Ovary (tissue), 9 donors: ENCODE measurements around the gene PPP2R2C. TPM values are rescaled to one million over a fixed set of nuclear protein-coding genes. Genes with fewer than 3 reads are reported as not detected.

Experiments
- DNase-seq, 5 donors: peaks; one replicate each; pipeline ENCODE4 v3.0.0-alpha.2; 2019 to 2020
- H3K27ac ChIP-seq, 2 donors: fragments of 200-600 bp; one replicate each; pipeline versions ENCODE4 v1.5.1 to v1.8.0; 2019 to 2022
- H3K27me3 ChIP-seq: fragments of 200-600 bp; one replicate; pipeline ENCODE4 v1.8.0; 2022
- H3K36me3 ChIP-seq: fragments of 200-600 bp; sonication (generic); one replicate; pipeline ENCODE4 v1.5.1; 2019
- H3K4me1 ChIP-seq: one replicate; pipeline ENCODE4 v1.8.1; 2013; ENCODE audit warnings: mild to moderate bottlenecking, moderate library complexity; ENCODE audit not compliant: insufficient read depth
- H3K4me3 ChIP-seq: fragments of 200-600 bp; sonication (generic); one replicate; pipeline ENCODE4 v1.5.1; 2017
- H3K9me3 ChIP-seq, 2 donors: fragments of 200-600 bp in 1 of 2; sonication (generic) in 1 of 2; one replicate each; pipeline versions ENCODE4 v1.5.1 to v1.8.1; 2013 to 2019; ENCODE audit warnings: mild to moderate bottlenecking in 1 of 2, moderate library complexity in 1 of 2
- CTCF ChIP-seq, 3 donors: fragments of 450-650 bp in 2 of 3; fragments of 200-600 bp in 1 of 3; IDR thresholded peaks; one replicate each; pipeline versions ENCODE4 v1.5.1 to v1.8.0; 2016 to 2022; ENCODE audit warnings: antibody characterized with exemption in 3 of 3, mild to moderate bottlenecking in 1 of 3
- EP300 ChIP-seq: sonication (generic); formaldehyde crosslinking; IDR thresholded peaks from one replicate; pipeline ENCODE4 v1.6.1; 2017; ENCODE audit warnings: antibody characterized with exemption
- POLR2A ChIP-seq: fragments of 450-650 bp; IDR thresholded peaks from one replicate; pipeline ENCODE4 v1.6.1; 2017; ENCODE audit warnings: antibody characterized with exemption, mild to moderate bottlenecking, moderate library complexity
- WGBS, 3 donors: extraction: QIAGEN DNeasy Blood & Tissue Kit in 1 of 3; methylation state at CpG; one replicate each; pipeline versions ENCODE4 v1.1.5 to v1.1.7; 2013 to 2017; 5-methylcytosine and 5-hydroxymethylcytosine counted together
- intact Hi-C, 4 donors: fragments of 100-400 bp; cut with DNase I; formaldehyde crosslinking; loops; one replicate each; pipeline versions ENCODE4 v1.11.0 to v1.15.1; 2022 to 2023
- polyA plus RNA-seq, 2 donors: library from polyadenylated mRNA; stranded (reverse); fragments of 200-250 nt in 1 of 2; fragments of 350-450 nt in 1 of 2; fragmentation: Illumina TruSeq in 1 of 2; extraction: RNeasy Lipid Tissue Mini Kit (QIAGEN cat#74804) in 1 of 2; gene quantifications; one replicate each; pipeline ENCODE4 v1.2.3, GENCODE V29; 2013 to 2014
- total RNA-seq, 7 donors: library from RNA; depleted of rRNA in 2 of 7; stranded (reverse); fragments of >200 nt in 2 of 7; fragmentation: NEBNext Ultra II Directional in 3 of 7; extraction: Animal tissue kit (Norgen Biotek cat#: 25700) in 3 of 7; gene quantifications; one replicate each; pipeline versions ENCODE4 v1.1.0 to v1.2.4, GENCODE V29; 2016 to 2023
- donor health status: DM: no; HTN: no; CAD: no; lungs with moderate emphysema.
- donor health status: DM: no; HTN: no; CAD: no.
- donor health status: Bipolar disorder and iron deficiency.
- donor health status: DM: yes; HTN: yes; CAD: no.
- donor health status: DM: no; HTN: no; CAD: no.
- donor health status: DM: yes; HTN: yes; CAD: no.

PPP2R2C gene
- total and polyA plus RNA-seq, 9 donors = 0.12 to 4.5 (median 0.77) TPM

DNA sequence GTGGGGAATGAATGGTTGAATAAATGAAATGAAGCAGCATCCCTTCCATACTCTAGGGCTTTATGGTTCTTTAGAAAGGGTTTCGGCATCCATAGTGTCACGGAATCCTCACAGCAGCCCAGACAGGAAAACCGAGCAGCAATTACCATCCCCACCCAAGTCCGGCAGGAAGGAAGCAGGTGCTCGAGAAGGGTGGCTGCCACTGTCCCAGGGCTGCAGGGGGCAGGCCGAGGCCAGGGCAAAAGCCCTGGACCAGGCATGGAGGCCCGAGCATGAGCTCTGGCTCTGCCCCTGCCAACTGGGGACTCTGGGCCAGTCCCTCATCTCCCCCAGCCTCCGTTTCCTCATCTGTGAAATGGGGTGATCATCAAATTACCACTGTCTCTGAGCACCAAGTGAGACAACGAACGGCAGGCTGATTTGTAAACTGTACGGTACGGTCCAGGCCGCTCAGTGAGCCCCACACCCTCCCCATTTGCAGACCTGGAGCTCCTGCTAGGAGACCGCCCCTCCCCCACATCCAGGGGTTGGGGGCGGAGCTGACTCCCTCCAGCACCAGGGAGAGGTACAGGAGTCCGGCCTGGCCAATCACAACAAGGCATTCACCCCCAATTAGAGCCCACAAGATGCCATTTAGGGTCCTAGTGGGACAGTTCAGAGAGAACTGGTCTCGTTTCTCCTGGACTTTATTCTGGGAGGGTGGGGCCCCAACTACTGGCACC, 102.3 kb downstream of the PPP2R2C start:
- H3K4me1 ChIP-seq = no peaks in the 10 kb centered on the region
- no peaks in the 10 kb centered on the region for H3K27me3 ChIP-seq
- TF ChIP-seq POLR2A = no peak
- no peak for TF ChIP-seq CTCF (IDR thresholded peaks at IDR 0.05)
- DNase-seq = no peak
- H3K9me3 ChIP-seq = no peaks in the 10 kb centered on the region
- intact Hi-C loops = no loop called here
- no peak overlapping the region for H3K27ac ChIP-seq
- WGBS, 3 donors = 69 to 78% (median 71%) methylated on average over 17 of the region's 17 CpGs
- H3K4me3 ChIP-seq = no peak overlapping the region
- H3K36me3 ChIP-seq = no peaks in the 10 kb centered on the region

DNA sequence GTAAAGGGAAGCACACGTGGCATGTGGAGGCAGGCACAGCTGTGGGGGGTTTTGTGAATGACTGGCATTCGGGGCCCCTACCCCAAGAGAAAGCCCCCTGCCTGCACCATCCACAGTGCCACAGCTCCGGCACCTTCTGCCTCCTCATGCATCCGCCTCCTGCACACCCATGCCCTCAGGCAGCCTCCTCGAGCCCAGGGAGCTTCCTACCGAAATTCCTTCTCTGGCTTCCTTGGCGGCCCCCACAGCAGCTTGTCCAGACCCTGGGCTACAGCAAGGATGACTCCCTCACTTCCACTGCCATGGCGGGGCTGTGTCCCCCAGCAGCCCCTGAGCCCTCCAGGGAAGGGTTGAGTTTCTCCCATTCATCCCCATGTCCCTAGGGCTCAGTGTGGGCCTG, 102.9 kb downstream of the PPP2R2C start:
- Histone ChIP-seq H3K4me1 (no peaks in the 10 kb centered on the region), H3K36me3 (no peaks in the 10 kb centered on the region), H3K27ac (no peak overlapping the region), H3K4me3 (no peak overlapping the region), H3K27me3 (no peaks in the 10 kb centered on the region), H3K9me3 (no peaks in the 10 kb centered on the region)
- DNase-seq = no peak
- no peak for TF ChIP-seq POLR2A
- TF ChIP-seq EP300 = no peak
- TF ChIP-seq CTCF (IDR thresholded peaks at IDR 0.05) = no peak
- WGBS, 3 donors = 76 to 83% (median 77%) methylated on average over 8 of the region's 8 CpGs
- intact Hi-C loops = no loop called here

DNA sequence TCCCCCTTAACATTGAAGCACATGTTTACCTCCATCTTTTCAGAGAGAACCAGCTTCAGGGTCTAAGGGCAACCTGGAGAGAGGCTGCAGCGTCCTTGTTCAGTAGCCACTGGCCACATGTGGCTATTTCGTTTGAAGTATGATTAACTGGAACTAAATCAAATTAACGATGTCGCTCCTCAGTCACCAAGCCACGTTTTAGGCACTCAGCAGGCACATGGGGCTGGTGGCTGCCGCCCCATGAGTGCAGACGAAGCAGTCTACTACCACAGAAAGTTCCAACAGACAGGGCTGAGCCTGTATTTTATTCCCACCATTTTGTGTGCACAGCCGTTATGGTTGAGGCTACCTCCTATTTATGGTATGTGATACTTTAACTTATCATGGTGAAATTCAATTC, 103.4 kb downstream of the PPP2R2C start:
- WGBS, 3 donors = 67 to 78% (median 71%) methylated on average over 8 of the region's 8 CpGs
- no peaks in the 10 kb centered on the region for H3K27me3 ChIP-seq
- TF ChIP-seq CTCF (IDR thresholded peaks at IDR 0.05) (no peak), POLR2A (no peak), EP300 (no peak)
- no peak overlapping the region for H3K4me3 ChIP-seq
- H3K27ac ChIP-seq = no peak overlapping the region
- H3K9me3 ChIP-seq = no peaks in the 10 kb centered on the region
- intact Hi-C loops = no loop called here
- no peaks in the 10 kb centered on the region for H3K4me1 ChIP-seq
- DNase-seq = no peak
- H3K36me3 ChIP-seq = no peaks in the 10 kb centered on the region

DNA sequence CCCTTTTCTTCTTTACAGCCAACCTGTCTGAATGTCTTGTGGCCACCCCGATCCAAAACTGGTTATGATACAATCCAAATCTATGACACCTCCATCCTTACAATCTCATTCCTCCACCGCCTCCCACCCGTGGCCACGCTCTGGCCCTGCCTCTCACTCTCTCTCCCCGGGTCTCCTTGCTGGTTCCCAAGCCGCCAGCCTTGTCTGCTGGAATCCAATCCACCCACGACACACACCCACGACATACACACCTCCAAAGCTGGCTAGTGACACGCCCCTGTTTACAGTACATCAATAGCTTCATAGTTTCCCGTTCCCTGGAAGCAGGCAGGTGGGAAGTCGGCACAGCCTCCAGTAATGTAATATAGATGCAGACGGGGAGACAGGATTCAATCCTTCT, 103.8 kb downstream of the PPP2R2C start:
- H3K4me1 ChIP-seq = no peaks in the 10 kb centered on the region
- TF ChIP-seq POLR2A (no peak), EP300 (no peak), CTCF (IDR thresholded peaks at IDR 0.05) (no peak)
- intact Hi-C loops = no loop called here
- no peaks in the 10 kb centered on the region for H3K27me3 ChIP-seq
- no peak for DNase-seq
- no peaks in the 10 kb centered on the region for H3K36me3 ChIP-seq
- no peaks in the 10 kb centered on the region for H3K9me3 ChIP-seq
- WGBS, 3 donors = 69 to 76% (median 71%) methylated on average over 12 of the region's 12 CpGs
- H3K27ac ChIP-seq = no peak overlapping the region
- no peak overlapping the region for H3K4me3 ChIP-seq
